Esophagus muscularis mucosa (tissue), 4 donors: ENCODE data around the gene PTX4.

Source experiments
- CTCF ChIP-seq, 3 experiments: fragments of 200-600 bp in 2 of 3; fragments of 450-650 bp in 1 of 3; sonication (generic) in 2 of 3; IDR thresholded peaks; one replicate each; pipeline ENCODE4 v1.5.1; 2017 to 2019; ENCODE audit warnings: antibody characterized with exemption in 3 of 3, mild to moderate bottlenecking in 2 of 3, moderate library complexity in 1 of 3
- EP300 ChIP-seq: sonication (generic); formaldehyde crosslinking; IDR thresholded peaks from one replicate; pipeline ENCODE4 v1.6.1; 2017; ENCODE audit warnings: antibody characterized with exemption
- POLR2A ChIP-seq: fragments of 450-650 bp; IDR thresholded peaks from one replicate; pipeline ENCODE4 v1.6.1; 2017; ENCODE audit warnings: antibody characterized with exemption, moderate library complexity, mild to moderate bottlenecking, low read depth
- POLR2AphosphoS5 ChIP-seq, 2 donors: sonication (generic); formaldehyde crosslinking; IDR thresholded peaks; one replicate each; pipeline ENCODE4 v1.6.1; 2017; ENCODE audit warnings: antibody characterized with exemption in 2 of 2

- TF ChIP-seq CTCF (IDR thresholded peaks at IDR 0.05) (no peak), POLR2A (no peak), POLR2AphosphoS5 (IDR thresholded peaks at IDR 0.05) (no peak), EP300 (no peak)
Measured at GRCh38 chr16:1499756-1500464, 11.2 kb upstream of the PTX4 start.
